GM21529 (cell line): ENCODE results near the gene FIGNL2.
"Not testable (repeated sequence)": the region's sequence is repeated elsewhere in the genome, so short reads cannot be mapped to it uniquely, and the experiment has no call there.

Experiments
- ATAC-seq: cut with Tn5 transposase; IDR thresholded peaks from one replicate; pipeline ENCODE4 v1.9.1; 2021; ENCODE audit not compliant: unreplicated experiment

Gene FIGNL2

DNA sequence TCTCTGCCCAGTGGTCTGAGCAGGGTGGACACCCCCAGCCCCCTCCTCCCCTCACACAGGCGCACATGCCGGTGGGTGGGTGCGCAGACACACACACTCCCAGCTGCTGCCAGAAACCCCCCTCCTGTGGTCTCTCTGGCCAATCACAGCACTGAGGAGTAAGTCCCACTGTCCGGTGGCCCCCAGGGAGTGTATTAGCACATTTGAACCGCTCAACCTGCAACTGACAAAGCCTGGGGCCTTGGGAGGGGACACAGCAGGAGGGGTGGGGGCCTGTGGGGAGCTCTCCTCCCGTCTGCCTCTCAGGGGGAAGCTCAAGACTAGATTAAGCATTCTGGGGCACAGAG, 11.7 kb downstream of the FIGNL2 start:
- no peak for ATAC-seq

DNA sequence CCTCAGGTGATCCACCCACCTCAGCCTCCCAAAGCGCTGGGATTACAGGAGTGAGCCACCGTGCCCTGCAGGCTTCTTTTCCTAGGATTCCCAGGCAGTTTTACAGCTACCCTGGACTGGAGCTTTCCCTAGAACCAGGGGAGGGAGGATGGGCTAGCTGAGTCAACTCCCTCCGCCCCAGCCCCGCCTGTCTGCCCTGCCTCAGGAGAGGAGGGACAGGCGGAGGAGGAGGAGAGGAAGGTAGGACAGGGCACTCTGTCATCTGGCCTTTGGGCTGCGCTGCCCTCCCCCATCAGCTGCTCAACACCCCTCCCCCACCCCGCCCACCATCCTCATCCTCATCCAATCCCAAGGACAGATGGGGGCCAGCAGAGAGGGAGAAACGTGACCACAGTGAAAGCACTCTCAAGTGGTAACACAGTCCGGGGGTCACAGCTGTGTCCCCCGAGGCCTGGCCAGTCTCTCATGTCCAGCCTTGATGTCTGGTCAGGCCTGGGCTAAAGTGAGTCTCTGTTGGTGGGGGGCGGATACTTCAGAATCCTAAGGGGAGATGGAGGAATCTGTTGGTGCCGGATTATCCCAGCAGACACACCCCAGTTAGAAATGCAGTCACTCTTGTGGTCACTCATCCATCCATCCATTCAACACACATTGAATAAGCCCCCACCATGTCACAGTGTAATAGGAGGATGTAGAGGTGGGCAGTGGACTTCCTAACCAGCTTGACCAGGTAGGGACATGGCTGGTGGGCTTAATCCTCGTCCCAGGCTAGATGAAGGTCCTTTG, 12.3 kb downstream of the FIGNL2 start:
- ATAC-seq = no peak

DNA sequence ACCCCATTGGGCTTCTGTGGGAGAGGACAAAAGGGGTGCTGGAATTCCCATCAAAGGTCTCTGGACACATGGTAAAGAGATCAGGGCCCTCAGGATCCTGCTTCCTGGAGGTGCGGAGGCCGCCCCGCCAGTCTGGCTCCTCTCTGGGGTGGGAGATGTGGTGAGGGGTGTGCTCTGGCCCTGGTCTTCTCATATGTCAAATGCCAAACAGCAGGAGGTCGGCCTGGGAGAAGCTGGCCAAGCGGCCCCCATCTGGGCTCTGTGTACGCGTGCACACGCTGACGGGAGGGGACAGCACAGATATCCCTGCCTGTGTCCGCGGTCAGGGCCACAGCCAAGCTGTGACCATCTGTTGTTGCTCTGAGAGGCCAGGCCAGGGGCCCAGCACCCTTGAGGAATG, 14.1 kb downstream of the FIGNL2 start:
- ATAC-seq = no peak

DNA sequence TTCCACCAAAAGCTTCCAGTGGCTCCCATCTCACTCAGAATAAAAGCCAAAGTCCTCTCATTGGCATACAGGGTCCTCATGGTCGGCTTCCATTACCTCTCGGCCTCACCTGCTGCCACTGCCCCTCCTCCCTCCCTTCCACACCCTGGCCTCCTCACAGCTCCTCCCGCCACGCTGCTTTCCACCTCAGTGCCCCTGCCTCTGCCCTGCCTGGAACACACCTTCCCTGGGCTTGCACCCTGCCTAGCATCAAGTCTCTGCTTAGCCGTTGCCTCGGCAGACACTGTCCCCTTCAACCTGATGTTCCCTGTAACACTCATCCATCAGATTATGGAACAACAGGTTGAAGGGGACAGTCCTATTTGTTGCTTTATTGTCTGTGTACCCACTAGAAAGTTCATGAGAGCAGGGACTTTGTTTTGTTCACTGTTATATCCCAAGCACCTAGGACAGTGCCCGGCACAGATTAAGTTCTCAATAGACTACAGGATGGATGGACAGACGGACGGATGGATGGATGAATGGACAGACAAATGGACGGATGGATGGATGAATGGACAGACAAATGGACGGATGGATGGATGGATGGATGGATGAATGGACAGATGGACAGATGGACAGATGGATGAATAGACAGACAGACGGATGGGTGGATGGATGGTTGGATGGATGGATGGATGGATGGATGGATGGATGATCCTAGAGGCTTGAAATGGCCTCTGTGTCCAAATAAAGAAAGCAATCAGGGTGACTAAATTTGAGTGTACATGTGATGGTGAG, 14.9 kb downstream of the FIGNL2 start:
- no peak for ATAC-seq

DNA sequence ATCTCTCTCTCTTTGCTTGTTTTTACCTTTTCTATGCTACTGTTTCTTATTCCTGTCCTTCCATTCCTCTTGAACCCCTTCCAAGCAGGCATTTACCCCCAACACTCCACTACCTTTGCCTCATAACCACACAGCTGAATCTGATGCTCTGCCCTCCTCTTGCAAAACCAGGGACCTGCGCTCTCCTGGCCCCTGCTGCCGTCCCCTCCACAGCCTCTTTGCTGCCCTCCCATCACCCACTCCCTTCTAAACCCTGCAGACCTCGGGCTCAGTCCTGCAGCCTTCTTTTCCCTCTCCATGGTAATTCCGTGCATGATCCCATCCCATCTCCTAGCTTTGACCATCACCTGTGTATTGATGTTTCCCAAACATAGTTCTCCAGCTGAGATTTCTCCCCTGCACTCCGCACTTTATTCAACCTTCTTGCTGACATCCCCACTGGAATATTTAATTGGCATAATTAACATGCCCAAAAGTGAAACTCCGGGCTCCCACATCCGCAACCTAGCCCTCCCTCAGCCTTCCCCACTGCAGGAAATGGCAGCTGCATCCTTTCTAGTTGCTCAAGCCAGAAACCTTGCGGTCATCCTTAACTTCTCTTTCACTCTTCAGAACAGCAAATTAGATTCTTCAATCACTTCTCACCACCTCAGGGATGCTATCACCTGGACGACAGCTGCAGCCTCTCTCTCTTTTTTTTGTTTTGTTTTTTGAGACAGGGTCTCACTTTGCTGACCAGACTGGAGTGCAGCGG, 16.0 kb downstream of the FIGNL2 start:
- ATAC-seq = no peak

DNA sequence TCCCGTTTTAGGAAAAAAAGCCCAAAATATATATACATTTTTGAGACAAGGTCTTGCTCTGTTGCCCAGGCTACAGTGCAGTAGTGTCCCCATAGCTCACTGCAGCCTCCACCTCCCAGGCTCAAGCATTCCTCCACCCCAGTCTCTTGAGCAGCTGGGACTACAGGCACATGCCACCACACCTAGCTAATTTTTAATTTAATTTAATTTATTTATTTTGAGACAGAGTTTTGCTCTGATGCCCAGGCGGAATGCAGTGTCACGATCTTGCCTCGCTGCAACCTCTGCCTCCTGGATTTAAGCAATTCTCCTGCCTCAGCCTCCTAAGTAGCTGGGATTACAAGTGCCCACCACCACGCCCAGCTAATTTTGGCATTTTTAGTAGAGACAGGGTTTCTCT, 16.7 kb downstream of the FIGNL2 start:
- ATAC-seq = not testable (repeated sequence)

DNA sequence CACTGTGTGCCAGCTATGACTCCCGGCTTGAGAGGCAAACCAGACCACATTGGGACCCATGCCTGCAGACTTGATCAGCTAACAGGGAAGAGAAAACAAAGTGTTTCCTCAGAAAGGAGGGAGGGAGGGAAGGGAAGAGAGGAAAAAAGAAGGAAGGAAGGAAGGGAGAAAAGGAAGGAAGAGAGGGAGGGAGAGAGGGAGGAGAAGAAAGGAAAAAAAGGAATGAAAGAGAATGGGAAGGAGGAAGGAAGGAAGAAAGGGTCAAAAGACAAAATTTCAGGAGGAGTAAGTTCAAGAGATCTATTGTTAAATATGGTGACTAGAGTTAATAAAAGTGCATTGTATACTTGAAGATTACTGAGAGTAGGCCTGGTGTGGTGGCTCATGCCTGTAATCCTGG, 18.9 kb downstream of the FIGNL2 start:
- no peak for ATAC-seq

DNA sequence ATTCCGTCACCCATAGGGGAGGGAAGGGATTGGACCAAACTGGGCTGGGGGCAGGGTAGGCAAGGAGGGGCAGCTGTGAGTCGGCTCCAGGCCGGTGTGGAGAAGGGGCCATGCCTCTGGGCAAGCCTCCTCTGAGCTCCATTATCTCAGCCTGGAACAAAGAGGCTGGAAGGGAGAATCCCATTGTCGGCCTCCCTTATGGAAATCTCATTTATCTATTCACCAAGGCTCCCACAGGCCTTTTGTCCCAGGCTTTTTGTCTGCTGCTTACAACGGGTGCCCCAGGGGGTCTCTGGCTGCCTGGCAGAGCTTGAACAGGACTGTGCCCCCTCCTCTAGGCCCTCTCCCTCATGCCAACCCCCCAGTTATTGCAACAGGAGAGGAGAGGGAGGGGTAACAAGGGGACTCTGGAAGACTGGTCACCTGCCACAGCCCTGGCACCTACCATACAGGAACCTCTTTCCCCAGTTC, 19.5 kb downstream of the FIGNL2 start:
- ATAC-seq = no peak

DNA sequence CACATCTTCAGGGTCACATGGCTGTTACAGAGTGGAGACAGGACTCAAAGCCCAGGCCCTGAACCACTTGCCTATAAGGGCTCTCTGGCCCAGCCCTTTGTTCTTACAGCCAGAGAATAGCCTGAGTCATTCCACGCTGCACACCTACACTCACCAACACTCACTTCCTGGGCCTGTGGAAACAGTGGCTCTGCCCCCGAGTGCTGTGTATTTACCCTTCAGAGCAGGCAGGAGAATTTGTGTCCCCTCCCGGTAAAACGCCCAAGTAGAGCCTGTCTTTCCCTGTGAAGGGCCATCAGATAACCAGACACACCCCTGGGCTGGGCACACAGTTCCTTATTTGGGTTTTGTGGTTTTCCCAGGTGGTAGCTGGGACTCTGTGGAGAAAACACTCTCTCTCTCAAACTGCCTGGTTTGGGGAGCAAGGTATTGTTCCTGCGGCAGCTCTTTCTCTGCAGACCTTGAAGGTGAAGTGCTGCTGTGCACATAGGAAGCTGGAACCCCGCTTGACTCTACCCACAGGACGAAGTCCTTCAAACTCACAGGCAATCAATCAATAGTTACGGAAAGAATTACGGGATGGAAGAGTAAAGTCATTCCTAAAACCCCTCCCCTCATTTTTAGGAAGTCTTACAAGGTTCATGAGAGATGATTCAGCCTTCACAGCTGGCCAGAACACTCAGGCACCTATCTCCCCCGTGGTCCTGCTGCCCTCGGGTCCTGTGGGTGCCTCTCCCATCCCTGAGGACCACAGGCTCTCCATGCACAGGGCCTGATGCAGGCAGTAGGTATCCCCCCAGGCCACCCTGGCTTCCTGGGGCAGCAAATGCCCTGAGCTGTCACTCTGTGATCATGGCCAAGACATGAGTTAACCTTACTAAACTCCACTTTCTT, 20.3 kb downstream of the FIGNL2 start:
- no peak for ATAC-seq

DNA sequence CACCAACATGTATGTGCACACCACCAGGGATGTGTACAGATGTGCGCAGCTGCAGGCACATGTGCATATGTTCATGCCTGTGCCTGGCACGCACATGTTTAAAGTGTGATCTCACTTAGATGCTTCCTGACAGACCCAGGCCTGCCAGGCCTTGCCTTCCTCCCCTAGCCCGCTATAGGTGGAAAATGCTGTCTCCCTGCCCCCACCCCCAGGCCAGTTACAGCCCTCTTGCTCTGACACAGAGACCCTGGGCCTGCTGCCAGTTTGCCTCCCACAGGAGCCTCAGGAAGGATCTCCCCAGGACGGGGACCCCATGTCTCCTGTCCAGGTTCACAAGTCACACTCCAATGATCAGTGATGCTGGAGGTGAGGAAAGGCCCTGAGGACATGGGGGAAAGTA, 21.6 kb downstream of the FIGNL2 start:
- no peak for ATAC-seq

DNA sequence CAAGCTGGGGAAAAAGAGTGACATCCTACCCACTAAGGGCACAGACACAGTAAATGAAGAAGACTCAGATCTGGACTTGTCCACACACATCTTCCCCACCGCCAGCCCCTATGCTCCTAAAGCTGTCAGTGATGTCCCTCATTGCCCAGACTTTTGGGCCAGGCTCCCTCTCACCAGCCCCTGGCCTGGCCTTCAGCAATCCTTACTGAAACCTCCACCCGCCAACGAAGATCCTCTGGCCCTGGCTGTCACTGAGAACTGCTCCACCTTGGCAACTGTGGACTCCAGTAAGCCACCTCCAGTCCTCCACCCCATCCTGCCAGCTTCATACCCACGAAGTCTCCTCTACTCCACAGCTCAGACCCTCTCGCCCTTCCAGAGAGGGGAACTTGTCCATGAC, 23.3 kb downstream of the FIGNL2 start:
- no peak for ATAC-seq

DNA sequence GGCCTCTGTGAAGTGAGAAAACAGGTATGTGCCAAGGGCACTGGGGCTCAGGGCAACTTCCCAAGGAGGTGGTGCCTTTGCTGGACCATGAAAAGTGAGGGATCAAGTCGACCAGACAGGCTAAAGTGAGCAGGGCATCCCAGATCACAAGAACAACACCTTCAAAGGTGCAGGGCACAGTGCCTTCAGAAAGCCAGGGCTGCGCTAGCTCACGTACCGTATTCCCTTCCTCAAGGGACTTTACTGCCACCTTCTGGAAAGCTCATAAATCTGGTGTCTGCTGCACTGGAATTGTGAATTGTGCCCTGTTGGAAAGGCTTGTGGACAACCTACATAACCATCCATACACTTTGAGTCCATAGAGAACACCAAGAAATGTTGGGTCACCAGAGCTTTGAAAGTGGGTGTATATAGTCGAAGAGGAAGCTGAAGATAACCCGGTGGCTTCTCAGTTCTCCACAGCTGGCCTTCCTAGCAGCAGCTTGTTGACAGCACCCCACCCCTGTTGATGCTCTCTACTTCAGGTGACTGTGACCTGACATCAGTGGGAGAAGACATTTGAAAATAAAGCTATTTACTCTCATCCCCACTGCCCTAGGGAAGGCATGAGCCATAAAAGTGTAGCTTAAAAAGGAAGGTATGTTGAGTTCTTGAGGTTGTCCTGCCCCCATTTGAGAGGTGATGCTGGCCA, 24.5 kb downstream of the FIGNL2 start:
- ATAC-seq = no peak

DNA sequence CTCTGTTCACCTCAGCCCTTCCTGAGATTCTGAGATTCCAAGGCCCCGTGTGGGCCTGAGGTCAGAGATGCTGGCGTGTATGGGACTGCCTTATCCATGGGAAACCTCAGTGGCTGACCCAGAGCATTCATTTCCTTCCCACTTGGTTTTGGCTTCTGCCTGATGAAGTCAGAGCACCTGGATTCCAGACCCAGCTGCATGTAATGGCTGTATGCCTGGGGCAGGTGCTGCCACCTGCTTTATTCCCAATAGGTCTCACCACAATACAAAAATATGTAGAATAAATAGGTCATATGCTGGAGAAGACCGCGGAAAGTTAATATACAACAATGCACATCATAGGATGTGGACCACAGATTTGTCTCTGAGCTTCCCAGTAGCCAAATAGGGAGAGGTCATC, 25.6 kb downstream of the FIGNL2 start:
- ATAC-seq = no peak

DNA sequence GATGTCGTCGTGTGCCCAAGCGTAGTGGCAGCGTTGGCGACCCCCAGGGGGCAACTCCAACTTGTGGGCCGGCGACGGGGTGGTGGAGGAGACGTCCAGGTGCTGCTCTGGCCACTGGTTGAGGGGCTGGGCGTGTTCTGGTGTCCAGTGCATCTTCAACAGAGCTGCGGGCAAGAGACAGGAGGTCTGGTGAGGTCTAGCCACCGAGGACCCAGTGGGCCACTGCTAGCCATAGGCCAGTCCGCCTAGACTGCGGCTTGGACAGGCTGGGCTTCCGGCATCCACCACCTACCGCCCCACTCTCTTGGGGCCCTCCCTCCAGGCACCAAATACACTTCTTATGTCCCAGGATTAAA, 26.3 kb downstream of the FIGNL2 start:
- no peak for ATAC-seq

DNA sequence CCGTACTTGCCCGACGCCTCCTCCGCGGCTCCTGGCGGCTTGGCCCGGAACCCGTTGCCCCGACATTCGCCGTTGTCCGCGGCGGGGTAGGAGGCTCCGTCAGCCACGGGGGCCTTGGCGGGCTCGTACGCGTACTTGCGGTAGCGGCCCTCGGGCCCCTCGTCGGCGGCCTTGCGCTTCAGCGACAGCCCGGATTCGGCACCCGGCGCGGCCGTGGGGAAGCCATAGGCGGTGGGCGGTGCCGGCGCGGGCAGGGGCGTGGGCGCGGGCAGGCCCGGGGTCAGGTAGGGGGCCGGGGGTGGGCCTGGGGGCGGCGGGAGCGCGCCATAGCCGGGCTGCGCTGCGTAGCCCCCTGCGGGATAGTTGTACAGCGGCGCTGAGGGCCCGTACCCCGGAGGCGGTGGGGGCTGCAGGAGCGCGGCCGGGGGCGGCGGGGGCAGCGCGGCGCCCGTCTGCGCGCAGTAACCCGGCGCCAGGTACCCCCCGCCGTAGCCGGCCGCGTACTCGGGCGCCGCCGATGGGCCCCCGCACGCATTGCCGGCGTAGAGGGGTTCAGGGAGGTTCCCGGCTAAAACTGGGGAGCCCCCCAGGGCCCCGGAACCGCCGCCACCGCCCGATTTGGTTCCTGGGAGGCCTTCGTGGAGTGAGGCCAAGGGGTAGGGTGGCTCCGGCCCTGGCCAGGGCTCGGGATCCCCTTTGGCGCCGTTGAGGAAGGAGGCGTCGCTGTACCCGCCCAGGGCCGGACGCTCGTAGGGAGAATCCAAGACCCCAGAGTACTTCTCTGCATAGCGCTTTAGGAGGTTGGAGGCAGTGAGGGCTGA, 26.9 kb downstream of the FIGNL2 start:
- ATAC-seq = no peak

DNA sequence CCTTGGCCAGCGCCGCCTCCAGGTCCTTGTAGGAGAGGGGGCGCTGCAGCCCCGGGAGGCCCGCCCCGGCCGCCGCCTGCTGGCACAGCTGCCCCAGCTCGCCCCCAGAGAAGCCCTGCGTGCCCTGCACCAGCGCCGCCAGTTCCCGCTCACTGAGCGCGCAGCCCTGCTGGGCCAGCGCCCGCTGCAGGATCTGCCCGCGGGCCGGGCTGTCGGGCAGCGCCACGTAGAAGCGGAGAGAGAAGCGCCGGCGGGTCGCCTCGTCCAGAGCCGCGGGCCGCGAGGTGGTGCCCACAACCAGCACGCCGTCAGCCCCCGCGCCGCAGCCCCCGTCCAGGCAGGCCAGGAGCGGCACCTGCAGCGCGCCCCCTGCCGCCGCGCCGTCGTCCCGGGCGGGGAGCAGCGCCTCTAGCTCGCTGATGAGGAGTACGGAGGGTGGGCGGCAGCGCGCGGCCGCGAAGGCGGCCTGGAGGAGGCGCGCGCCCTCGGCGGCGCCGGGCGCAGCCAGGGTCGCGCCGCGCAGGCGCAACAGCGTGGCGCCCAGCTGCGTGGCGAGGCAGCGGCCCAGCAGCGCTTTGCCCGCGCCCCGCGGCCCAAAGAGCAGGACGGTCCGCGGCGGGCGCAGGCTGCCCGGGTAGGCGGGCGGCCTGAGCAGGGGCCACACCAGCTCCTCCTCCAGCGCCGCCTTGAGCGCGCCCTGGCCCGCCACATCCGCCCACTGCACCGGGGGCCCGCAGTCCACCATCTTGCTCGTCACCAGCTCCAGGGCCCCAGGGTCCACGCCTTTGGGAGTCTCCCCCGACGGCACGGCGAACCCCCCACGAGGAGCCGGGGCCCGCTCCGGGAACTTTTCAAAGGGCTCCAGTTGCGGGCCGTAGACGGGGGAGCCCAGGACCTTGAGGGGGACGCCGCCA, 27.7 kb downstream of the FIGNL2 start:
- no peak for ATAC-seq

DNA sequence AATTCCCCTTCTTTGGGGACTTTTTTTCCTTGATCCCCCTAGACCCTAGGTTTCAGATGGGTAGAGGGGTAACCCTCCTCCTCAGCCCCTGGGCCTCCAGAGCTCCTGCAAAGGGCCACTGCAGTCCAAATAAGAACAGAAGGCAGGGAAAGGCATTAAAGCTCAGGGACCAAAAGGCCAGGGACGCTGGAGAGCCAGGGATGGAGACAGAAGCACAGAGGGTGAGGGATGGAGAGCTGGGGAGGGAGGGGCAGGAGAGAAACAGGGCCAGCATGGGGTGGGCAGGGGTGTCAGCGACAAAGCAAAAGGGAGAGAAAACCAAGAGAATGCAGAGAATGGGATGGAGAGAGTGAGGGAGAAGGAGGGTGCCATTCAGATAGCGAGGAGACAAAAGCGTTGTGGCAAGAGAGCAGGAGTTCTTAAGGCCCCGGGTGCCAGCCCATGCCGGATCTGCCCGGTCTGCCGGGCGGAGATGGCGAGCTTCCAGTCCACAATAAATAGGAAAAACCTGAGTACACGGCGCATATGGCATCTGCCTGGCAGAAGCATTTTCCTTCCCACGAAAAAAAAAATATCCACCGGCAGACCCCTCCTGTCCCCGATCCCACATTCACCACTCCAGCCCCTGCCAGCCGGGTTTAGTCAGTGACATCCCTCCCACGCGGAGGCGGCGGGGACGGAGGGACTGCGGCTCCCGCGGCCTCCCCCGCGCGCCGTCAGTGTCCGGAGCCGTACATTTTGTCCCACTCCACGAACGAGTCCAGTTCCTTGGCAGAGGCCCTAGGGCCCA, 28.6 kb downstream of the FIGNL2 start:
- ATAC-seq = no peak
